H54 (cell line): ENCODE data around the gene F12.

Experiments used
- DNase-seq: peaks from one replicate; pipeline ENCODE4 v3.0.0; 2011; ENCODE audit warnings: low spot score, mixed read lengths; ENCODE audit not compliant: insufficient read length
- FAIRE-seq: peaks from 3 replicates; lab custom pipeline; 2011; peaks lifted over from hg19 to GRCh38; lab: Jason Lieb, UNC
- POLR2A ChIP-seq: IDR thresholded peaks from 2 replicates; pipeline ENCODE4 v1.6.1; 2011; ENCODE audit warnings: low read depth, mild to moderate bottlenecking, low read length

F12 gene

GRCh38 chr5:177354256-177354655 lies 55.1 kb downstream of the F12 start:
- no peak for FAIRE-seq
- DNase-seq = no peak
- no peak for TF ChIP-seq POLR2A

GRCh38 chr5:177353093-177353492 lies 56.3 kb downstream of the F12 start:
- DNase-seq = no peak
- TF ChIP-seq POLR2A = no peak
- no peak for FAIRE-seq
